ENCODE results near the gene DSN1.
"Not testable (repeated sequence)": the region's sequence is repeated elsewhere in the genome, so short reads cannot be mapped to it uniquely, and the experiment has no call there.

DSN1 gene

DNA sequence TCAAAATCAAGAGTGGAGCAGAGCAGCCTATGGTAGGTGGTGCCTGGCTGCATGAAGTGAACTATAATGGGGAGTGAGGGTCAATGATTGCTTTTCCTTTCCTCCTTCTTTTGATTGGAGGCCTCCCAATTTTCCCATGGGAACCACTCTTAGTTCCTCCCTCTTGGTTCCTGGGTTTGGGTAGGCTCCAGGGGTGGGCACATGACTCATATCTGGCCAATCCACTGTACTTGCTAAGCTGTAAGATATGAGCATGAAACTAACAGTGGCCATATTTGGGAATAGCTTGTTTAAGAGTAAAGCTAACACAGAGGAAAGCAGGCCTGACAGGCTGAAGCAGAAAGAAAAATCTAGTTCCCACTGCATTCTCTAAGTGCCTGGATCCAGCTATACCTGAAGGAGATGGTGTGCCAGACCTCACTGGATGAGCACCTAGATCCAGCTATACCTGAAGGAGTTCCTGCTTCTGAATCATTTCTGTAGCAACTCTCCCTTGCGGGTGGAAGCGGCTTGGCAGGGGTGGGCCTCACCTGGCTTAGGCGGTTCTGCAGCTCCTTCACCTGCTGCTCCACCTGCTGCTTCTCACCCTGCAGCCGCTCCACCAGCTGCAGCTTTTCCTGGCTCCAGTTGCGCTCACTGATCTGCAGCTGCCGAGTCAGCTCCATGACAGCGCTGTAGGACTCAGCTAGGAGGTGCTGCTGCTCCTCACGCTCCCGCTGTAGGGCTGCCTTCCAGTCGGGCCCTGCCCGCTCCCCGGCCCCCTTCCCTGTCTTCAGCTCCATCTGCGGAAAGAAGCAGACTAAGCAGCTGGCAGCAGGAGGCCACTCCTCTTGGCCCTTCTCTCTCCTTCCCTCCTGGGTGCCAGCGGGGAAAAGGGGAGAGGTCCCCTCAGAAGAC, 29.0 kb upstream of the DSN1 start:
- in situ Hi-C loops (cut with HindIII; ENCODE audit: low pct_ligation_motif_present, low sequenced_read_pairs): no loop called here
- Histone ChIP-seq H3K27me3 (replicated peaks) (no peaks in the 10 kb centered on the region), H3K36me3 (replicated peaks) (peaks cover 48% of the 10 kb centered on the region), H3K4me3 (ENCODE audit: low read depth, low read length) (no peak overlapping the region), H3K27ac (peak overlapping the region; percentile 39)
- TF ChIP-seq, protein P1, sequence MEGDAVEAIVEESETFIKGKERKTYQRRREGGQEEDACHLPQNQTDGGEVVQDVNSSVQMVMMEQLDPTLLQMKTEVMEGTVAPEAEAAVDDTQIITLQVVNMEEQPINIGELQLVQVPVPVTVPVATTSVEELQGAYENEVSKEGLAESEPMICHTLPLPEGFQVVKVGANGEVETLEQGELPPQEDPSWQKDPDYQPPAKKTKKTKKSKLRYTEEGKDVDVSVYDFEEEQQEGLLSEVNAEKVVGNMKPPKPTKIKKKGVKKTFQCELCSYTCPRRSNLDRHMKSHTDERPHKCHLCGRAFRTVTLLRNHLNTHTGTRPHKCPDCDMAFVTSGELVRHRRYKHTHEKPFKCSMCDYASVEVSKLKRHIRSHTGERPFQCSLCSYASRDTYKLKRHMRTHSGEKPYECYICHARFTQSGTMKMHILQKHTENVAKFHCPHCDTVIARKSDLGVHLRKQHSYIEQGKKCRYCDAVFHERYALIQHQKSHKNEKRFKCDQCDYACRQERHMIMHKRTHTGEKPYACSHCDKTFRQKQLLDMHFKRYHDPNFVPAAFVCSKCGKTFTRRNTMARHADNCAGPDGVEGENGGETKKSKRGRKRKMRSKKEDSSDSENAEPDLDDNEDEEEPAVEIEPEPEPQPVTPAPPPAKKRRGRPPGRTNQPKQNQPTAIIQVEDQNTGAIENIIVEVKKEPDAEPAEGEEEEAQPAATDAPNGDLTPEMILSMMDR (IDR thresholded peaks at IDR 0.05; ENCODE audit: low read depth, low read length, missing control alignments): no peak
- peak; percentile 71 for DNase-seq

DNA sequence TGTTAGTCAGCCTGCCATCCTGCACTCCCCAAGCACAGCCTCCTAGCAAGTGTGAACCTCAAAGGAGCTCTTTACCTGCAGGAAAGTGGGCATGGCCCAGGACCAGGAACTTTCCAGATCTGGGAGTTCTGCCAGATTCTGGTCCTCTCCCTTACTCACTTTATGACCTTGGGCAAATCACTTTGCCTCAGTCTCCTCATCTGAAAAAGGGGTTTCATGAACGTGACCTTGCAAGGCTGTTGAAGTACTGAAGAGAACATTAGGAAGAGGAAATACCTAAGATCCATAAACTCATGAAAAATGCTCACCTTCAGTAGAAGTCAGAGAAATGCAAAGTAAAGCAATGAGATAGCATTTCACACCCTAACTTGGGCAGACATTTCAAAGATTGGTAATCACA, 26.8 kb upstream of the DSN1 start:
- Histone ChIP-seq H3K36me3 (replicated peaks) (peaks cover 48% of the 10 kb centered on the region), H3K4me3 (ENCODE audit: low read depth, low read length) (no peak overlapping the region), H3K27ac (no peak overlapping the region), H3K27me3 (replicated peaks) (no peaks in the 10 kb centered on the region)
- DNase-seq: no peak
- TF ChIP-seq, protein P1 (IDR thresholded peaks at IDR 0.05; ENCODE audit: low read depth, low read length, missing control alignments): no peak
- in situ Hi-C loops (cut with HindIII; ENCODE audit: low pct_ligation_motif_present, low sequenced_read_pairs): no loop called here

DNA sequence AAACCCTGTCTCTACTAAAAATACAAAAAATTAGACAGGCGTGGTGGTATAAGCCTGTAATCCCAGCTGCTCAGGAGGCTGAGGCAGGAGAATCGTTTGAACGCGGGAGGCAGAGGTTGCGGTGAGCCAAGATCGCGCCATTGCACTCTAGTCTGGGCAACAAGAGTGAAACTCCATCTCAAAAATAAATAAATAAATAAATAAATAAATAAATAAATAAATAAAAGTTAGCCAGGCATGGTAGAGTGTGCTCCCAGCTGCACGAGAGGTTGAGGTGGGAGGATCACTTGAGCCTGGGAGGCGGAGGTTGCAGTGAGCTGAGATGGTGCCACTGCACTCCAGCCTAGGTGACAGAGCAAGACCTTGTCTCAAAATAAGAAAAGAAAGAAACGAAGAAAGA, 25.8 kb upstream of the DSN1 start:
- H3K27me3 ChIP-seq (replicated peaks); H3K4me3 ChIP-seq (ENCODE audit: low read depth, low read length); H3K27ac ChIP-seq; in situ Hi-C loops (cut with HindIII; ENCODE audit: low pct_ligation_motif_present, low sequenced_read_pairs); DNase-seq: not testable (repeated sequence)
- peaks cover 46% of the 10 kb centered on the region for H3K36me3 ChIP-seq (replicated peaks)

DNA sequence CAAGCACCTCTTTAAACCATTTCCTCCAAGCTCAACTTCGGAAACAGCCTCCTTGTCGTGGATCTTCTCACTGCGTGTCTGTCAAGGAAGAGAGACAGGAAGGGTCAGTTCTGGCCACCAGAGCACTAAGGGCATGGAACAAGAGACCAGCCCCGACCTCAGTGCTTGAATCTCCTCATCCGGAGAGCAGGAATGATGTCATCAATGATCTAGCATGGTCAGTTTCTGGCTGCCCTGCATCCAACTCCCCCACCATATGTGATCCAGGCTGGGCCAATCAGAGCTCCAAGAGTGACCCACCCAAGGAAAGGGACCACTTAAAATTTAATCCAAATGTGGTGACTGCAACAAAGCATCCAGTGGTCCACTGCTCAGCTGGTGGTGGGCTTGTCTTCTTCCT, 23.3 kb upstream of the DSN1 start:
- no peak for DNase-seq
- TF ChIP-seq, protein P1 (IDR thresholded peaks at IDR 0.05; ENCODE audit: low read depth, low read length, missing control alignments): no peak
- in situ Hi-C loops (cut with HindIII; ENCODE audit: low pct_ligation_motif_present, low sequenced_read_pairs): no loop called here
- no peak overlapping the region for H3K4me3 ChIP-seq (ENCODE audit: low read depth, low read length)
- H3K36me3 ChIP-seq (replicated peaks): peaks cover 46% of the 10 kb centered on the region
- H3K27me3 ChIP-seq (replicated peaks): no peaks in the 10 kb centered on the region
- no peak overlapping the region for H3K27ac ChIP-seq

DNA sequence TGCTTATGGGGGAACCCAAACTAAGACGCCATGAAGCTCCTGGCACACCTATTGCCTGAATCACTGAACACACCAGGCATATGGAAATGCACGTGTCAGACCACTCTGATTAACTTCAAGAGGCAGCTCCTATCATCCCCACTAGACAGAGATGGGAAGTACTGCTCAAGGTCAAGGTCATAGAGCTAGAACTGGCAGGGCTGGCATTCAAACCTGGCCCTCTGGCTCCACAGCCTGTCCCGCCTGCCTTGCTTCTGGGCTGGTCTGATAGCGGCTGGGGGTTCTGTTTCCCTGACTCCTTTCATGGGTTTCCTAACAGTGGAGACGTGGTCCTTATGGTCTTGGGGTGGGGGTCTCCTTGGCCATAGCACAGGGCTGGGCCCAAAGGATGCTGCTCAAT, 22.6 kb upstream of the DSN1 start:
- Histone ChIP-seq H3K27me3 (replicated peaks) (no peaks in the 10 kb centered on the region), H3K4me3 (ENCODE audit: low read depth, low read length) (no peak overlapping the region), H3K36me3 (replicated peaks) (peaks cover 50% of the 10 kb centered on the region), H3K27ac (no peak overlapping the region)
- TF ChIP-seq, protein P1 (IDR thresholded peaks at IDR 0.05; ENCODE audit: low read depth, low read length, missing control alignments): no peak
- in situ Hi-C loops (cut with HindIII; ENCODE audit: low pct_ligation_motif_present, low sequenced_read_pairs): no loop called here
- DNase-seq: no peak

DNA sequence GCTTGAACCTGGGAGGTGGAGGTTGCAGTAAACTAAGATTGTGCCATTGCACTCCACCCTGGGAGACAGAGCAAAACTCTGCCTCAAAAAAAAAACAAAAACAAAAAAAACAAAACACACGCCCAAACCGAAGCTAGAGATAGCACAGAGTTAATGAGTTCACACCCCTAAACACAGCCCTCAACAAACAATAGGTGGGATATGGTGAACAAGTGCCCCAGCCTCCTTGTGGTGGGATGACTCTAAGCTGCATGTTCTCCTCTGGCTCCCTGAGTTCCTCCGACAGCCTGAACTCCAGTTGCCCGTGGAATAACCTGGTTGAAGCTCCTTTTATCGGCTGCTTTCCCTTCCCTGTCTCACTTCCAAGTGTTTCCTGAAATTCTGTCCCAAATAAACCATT, 22.1 kb upstream of the DSN1 start:
- Histone ChIP-seq H3K36me3 (replicated peaks) (peaks cover 50% of the 10 kb centered on the region), H3K4me3 (ENCODE audit: low read depth, low read length) (no peak overlapping the region), H3K27ac (no peak overlapping the region), H3K27me3 (replicated peaks) (no peaks in the 10 kb centered on the region)
- in situ Hi-C loops (cut with HindIII; ENCODE audit: low pct_ligation_motif_present, low sequenced_read_pairs): no loop called here
- TF ChIP-seq, protein P1 (IDR thresholded peaks at IDR 0.05; ENCODE audit: low read depth, low read length, missing control alignments): no peak
- no peak for DNase-seq
